HG02759 (cell line): ENCODE measurements around the gene SIT1.
A peak's percentile ranks its signal among the peaks of the same experiment; 100 is the strongest.
"Not testable (repeated sequence)": the region's sequence is repeated elsewhere in the genome, so short reads cannot be mapped to it uniquely, and the experiment has no call there.

Experiments used
- ATAC-seq: cut with Tn5 transposase; IDR thresholded peaks from one replicate; pipeline ENCODE4 v1.9.1; 2021; ENCODE audit warnings: mild to moderate bottlenecking, moderate library complexity; ENCODE audit not compliant: unreplicated experiment

The SIT1 gene

GRCh38 chr9:35661756-35662350 is 11.1 kb upstream of the SIT1 start:
- no peak for ATAC-seq

GRCh38 chr9:35660966-35661415 is 10.3 kb upstream of the SIT1 start:
- no peak for ATAC-seq

DNA sequence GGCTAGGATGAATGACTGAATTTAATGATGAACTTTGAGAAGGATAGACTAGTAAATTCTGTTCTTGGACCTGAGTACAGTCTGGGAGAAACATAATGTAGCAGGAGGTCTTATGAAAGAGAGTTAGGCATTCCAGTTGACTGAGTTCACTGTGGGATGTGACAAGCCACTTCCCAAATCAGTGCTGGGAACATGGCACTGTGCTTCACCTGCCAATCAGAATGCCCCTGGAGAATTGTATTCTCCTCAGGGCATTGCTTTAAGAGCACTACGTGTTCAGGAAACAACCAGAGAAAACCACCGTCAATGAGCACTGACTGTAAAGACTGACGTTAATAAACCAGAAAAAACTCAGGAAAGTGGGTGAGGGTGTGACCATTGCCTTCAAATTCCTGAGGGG is 8.6 kb upstream of the SIT1 start:
- no peak for ATAC-seq

GRCh38 chr9:35658968-35659220 is 8.2 kb upstream of the SIT1 start:
- no peak for ATAC-seq

DNA sequence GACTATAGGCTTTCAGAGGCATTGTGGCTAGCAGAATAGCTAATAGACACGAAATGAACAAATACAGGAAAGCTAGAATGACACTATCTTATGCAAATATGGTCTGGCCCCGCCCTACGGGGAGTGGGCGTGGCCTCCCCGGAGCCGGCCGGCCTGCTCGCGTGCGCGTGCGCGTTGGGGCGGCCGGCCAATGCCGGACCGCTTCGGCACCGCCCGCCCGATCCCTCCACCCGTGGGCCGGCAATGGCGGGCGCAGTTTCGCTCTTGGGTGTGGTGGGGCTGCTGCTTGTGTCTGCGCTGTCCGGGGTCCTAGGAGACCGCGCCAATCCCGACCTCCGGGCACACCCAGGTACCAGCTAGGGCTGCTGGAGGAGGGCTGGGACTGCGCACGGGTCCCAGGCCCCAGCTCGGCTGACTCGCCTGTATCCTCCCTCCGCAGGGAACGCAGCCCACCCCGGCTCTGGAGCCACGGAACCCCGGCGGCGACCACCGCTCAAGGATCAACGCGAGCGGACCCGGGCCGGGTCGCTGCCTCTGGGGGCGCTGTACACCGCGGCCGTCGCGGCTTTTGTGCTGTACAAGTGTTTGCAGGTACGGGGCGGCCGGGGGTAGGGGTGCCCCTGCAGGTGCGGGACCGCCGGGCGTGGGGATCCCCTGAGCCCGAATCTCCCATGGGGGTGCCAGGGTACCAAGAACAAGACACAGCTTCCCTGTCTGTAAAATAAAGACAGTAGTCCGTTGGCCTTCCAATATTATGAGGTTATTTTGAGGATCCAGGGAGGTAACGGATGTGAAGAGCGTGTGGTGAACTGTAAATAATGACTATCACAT is 7.6 kb upstream of the SIT1 start, which contains the start of gene CCDC107:
Gene CCDC107 (plus strand): TSS at position 156 of the 831 bp plus-strand sequence. CDS start 88 bp downstream, at position 244.
- peak; percentile 69 for ATAC-seq

- peak; percentile 87 for ATAC-seq
These were observed 6.9 kb upstream of the SIT1 start, which contains the start of gene RMRP for GRCh38 chr9:35657546-35658136. Gene RMRP (minus strand): TSS chr9:35658019.

DNA sequence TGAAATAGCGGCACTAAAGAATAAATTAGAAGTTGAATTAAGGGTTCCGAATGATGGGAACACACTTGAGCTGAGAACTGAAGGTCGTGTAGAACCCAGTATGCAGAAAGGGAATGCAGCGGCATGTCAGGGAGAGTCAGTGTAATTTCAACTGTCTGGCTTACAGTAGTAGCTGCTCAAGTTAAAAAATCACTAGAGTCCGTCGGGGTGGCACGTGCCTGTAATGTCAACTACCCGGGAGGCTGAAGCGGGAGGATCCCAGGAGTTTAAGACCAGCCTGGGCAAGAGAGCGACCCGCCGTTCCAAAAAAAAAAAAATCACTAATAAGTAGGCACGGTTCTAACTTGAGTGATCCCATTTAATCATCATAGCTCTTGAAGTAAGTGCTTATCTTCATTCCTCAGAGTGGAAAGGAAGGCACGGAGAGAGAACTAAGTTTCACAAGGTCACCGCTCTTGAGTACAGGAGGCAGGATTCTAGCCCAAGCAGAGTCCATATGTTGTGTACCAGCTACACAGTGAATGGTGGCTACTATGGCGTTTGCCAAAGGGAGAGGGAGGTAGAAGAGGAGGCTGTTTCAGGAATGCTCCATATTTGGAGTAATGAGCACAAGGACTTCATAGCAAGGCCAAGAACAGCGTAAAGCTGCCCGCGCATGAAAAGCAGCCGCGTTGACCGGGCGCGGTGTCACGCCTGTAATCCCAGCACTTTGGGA is 6.3 kb upstream of the SIT1 start:
- no peak for ATAC-seq

GRCh38 chr9:35656348-35656747 is 5.6 kb upstream of the SIT1 start:
- ATAC-seq = no peak

- ATAC-seq = no peak
These were observed 2.9 kb upstream of the SIT1 start for GRCh38 chr9:35653611-35654010.

GRCh38 chr9:35652829-35653209 is 2.1 kb upstream of the SIT1 start:
- no peak for ATAC-seq

DNA sequence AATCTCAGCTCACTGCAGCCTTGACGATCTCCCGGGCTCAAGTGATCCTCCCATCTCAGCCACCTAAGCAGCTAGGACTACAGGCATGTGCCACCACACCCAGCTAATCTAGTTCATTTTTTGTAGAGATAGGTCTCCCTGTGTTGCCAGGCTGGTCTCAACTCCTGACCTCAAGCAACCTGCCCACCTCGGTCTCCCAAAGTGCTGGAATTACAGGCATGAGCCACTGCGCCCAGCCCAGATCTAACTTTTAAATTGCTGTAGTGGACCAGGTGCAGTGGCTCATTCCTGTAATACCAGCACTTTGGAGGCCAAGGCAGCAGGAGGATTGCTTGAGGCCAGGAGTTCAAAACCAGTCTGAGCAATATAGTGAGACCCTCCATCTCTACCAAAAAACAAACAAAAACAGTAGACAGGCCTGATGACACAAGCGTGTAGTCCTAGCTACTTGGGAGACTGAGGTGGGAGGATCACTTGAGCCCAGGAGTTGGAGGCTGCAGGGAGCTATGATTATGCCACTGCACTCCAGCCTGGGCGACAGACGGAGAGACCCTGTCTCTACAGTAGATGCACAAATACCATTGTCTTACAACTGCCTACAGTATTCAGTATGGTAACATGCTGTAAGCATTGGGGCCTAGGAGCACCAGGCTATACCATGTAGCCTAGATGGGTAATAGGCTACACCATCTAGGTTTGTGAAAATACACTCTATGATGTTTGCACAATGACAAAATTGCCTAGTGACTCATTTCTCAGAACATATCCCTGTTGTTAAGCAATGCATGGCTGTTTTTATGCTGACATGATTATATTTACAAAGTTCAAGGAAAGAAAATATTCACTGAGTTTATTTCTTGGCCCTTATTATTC is 1.5 kb upstream of the SIT1 start:
- no peak for ATAC-seq

GRCh38 chr9:35649431-35650340 is 1.0 kb downstream of the SIT1 start:
- ATAC-seq = no peak

DNA sequence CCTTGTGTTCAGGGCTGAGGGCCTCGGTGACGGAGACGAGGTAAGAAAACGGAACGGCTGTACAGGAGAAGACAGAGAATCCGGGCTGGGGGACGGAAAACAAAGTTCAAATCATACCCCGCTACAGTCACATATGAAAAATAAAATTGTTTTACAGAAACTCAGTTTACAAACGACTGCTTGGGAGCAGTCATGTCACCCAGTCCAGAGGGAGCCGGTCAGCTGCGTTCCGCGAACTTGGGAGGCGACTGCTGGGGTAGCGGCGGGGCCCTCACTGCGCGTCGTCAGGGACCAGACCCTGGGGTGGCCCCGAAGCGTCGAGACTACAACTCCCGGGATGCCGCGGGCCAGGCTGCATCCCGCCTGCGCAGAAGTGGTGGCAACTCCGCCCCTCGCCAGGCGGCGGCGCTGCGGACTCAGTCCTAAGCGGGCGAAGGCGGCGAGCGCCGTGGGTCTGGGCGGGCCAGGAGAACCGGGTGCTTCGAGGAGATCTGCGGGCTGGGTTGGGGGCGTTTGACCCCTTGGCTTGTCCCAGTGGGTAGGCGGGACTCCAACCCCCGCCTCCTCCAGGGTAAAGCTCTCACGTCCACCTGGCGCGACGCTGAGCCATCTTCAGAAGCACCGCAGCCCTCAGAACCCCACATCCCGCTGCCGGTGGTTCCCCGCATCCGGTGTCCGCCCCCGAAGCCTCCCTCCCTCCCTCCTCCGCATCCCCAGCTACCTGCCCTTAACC is 4.0 kb downstream of the SIT1 start:
- peak; percentile 90 for ATAC-seq

DNA sequence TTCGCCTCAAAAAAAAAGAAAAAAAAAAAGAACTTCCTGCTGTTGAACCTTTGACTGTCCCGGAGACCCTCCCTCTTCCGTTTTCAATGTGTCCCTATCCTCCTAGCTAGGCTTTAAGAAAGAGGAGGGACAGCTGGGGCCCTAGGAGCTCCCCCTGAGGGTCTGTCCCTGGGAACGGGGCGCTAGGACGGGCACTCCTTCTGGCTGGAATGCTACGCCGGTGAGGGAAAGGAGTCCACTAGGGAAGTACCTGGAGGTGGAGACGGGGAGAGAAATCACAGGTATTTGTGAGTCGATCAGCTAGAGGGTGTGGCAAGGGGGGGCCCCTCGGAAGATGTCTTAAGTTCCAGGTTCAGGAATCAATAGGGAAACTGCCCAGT is 4.6 kb downstream of the SIT1 start:
- no peak for ATAC-seq

DNA sequence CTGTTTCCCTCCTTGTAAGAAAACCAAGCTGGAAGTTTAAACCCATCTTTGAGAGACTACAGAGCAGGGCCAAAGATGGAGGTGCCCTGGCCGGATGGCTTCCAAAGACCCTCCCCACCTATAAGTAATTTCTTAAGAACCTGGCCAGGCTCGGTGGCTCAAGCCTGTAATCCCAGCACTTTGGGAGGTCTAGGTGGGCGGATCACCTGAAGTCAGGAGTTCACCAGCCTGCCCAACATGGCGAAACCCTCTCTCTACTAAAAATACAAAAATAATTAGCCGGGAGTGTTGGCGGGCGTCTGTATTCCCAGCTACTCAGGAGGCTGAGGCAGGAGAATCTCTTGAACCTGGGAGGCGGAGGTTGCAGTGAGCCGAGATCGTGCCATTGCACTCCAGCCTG is 5.0 kb downstream of the SIT1 start:
- not testable (repeated sequence) for ATAC-seq

- ATAC-seq = no peak
These were observed 7.7 kb downstream of the SIT1 start for GRCh38 chr9:35643046-35643445.

DNA sequence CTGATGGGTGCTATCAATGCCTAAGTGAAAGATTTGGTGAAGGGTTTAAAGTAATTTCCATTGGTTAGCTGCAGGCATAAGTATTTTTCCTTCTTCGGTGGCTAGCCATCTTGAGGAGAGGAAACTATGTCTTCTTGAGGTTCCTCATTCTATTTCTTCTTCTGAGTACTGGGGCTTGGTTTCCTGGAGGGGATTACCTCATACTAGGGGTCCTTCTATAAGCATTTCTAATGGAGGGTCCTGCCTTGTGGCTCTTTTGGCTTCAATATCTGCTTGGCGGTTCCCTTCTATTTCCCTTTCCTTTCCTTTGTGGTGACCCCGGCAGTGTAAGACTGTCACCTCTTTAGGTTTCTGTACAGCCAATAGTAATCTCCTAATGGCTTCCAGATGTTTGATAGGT is 9.3 kb downstream of the SIT1 start:
- not testable (repeated sequence) for ATAC-seq

DNA sequence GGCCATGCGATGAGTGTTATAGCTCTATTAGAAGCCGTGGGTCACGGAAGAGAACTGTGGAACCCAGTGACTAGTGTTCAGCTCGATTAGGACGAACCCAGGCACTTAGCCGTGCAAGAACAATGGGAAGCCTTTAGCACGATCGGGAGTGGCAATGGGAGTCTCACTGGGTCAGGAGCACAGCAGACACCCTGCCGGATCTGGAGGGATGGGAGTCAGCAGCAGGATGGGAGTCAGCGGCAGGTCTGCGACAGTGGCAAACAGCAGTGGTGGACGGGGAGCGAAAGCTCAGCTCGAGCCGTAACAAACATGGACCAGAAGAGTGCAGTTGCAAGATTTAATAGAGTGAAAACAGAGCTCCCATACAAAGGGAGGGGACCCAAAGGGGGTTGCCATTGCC is 10.3 kb downstream of the SIT1 start:
- ATAC-seq = not testable (repeated sequence)

GRCh38 chr9:35639631-35640030 is 11.1 kb downstream of the SIT1 start:
- ATAC-seq = no peak
